GM23338 (cell line): ENCODE results near the gene JPH3. TPM values are rescaled to one million over a fixed set of nuclear protein-coding genes. Genes with fewer than 3 reads are reported as not detected.

ENCODE experiments used
- ATAC-seq: fragments of 200-7000 bp; cut with Tn5 transposase; 3 replicates; pipeline ENCODE4 v1.9.1; 2020
- DNase-seq: peaks from one replicate; pipeline ENCODE4 v3.0.0-alpha.2; 2015; ENCODE audit warnings: low spot score
- H2AFZ ChIP-seq: fragments of 200-600 bp; sonication (generic); 2 replicates; pipeline ENCODE4 v1.8.0; 2016; ENCODE audit warnings: antibody characterized with exemption, mild to moderate bottlenecking, moderate library complexity
- H3F3A ChIP-seq: fragments of 200-600 bp; sonication (generic); replicated peaks from 2 replicates; pipeline ENCODE4 v1.8.0; 2017; ENCODE audit warnings: antibody characterized with exemption, mixed run types, low read depth
- H3K27ac ChIP-seq: fragments of 200-600 bp; sonication (generic); 2 replicates; pipeline ENCODE4 v1.6.1; 2016; ENCODE audit warnings: low read depth
- H3K27me3 ChIP-seq: fragments of 200-600 bp; sonication (generic); 2 replicates; pipeline ENCODE4 v1.8.0; 2016; ENCODE audit warnings: mild to moderate bottlenecking, mixed run types, moderate library complexity; ENCODE audit not compliant: insufficient read depth
- H3K36me3 ChIP-seq: fragments of 200-600 bp; sonication (generic); 2 replicates; pipeline ENCODE4 v1.8.0; 2016; ENCODE audit warnings: mild to moderate bottlenecking; ENCODE audit not compliant: insufficient read depth
- H3K4me1 ChIP-seq: fragments of 200-600 bp; sonication (generic); 2 replicates; pipeline ENCODE4 v1.8.0; 2016; ENCODE audit warnings: mild to moderate bottlenecking, moderate library complexity; ENCODE audit not compliant: insufficient read depth
- H3K4me2 ChIP-seq: fragments of 200-600 bp; sonication (generic); 2 replicates; pipeline ENCODE4 v1.7.1; 2017; ENCODE audit warnings: mixed run types
- H3K4me3 ChIP-seq: fragments of 200-600 bp; sonication (generic); 2 replicates; pipeline ENCODE4 v1.6.1; 2016; ENCODE audit warnings: mixed run types
- H3K79me2 ChIP-seq: fragments of 200-600 bp; sonication (generic); replicated peaks from 2 replicates; pipeline ENCODE4 v1.8.0; 2017; ENCODE audit warnings: mild to moderate bottlenecking; ENCODE audit not compliant: insufficient read depth
- H3K9me2 ChIP-seq: fragments of 200-600 bp; sonication (generic); 2 replicates; pipeline ENCODE4 v1.8.0; 2017; ENCODE audit not compliant: insufficient read depth
- H4K20me1 ChIP-seq: fragments of 200-600 bp; sonication (generic); replicated peaks from 2 replicates; pipeline ENCODE4 v1.8.0; 2017; ENCODE audit warnings: mild to moderate bottlenecking; ENCODE audit not compliant: insufficient read depth
- H3K27ac Mint-ChIP-seq: 2 replicates; pipeline ENCODE4 v1.8.0; 2020; ENCODE audit warnings: inconsistent platforms, mild to moderate bottlenecking, moderate library complexity, mixed read lengths
- H3K27me3 Mint-ChIP-seq: 3 replicates; pipeline ENCODE4 v1.8.0; 2022; ENCODE audit warnings: low read depth, mild to moderate bottlenecking, moderate library complexity, mixed read lengths, inconsistent platforms; ENCODE audit not compliant: insufficient read depth, poor library complexity
- H3K36me3 Mint-ChIP-seq: 3 replicates; pipeline ENCODE4 v1.8.0; 2021; ENCODE audit warnings: low read depth, mild to moderate bottlenecking, inconsistent platforms, moderate library complexity, mixed read lengths
- H3K4me1 Mint-ChIP-seq: 3 replicates; pipeline ENCODE4 v1.8.0; 2020; ENCODE audit warnings: mild to moderate bottlenecking, inconsistent platforms, mixed read lengths
- H3K4me3 Mint-ChIP-seq: 3 replicates; pipeline ENCODE4 v1.8.0; 2021; ENCODE audit warnings: moderate library complexity, mild to moderate bottlenecking, inconsistent platforms, mixed read lengths
- H3K9me3 Mint-ChIP-seq: 3 replicates; pipeline ENCODE4 v1.8.0; 2020; ENCODE audit warnings: moderate library complexity, mild to moderate bottlenecking, inconsistent platforms, mixed read lengths
- CREB1 ChIP-seq: fragments of 250-450 bp; sonication (Bioruptor Pico); IDR thresholded peaks from 2 replicates; pipeline ENCODE4 v1.5.0; 2020; ENCODE audit warnings: low read depth, mild to moderate bottlenecking, moderate library complexity
- EZH2 ChIP-seq: fragments of 200-600 bp; sonication (generic); IDR thresholded peaks from one replicate; pipeline ENCODE4 v1.8.0; 2017; ENCODE audit warnings: antibody characterized with exemption, mild to moderate bottlenecking, low read depth; ENCODE audit not compliant: unreplicated experiment
- EZH2phosphoT487 ChIP-seq: fragments of 200-600 bp; sonication (generic); IDR thresholded peaks from one replicate; pipeline ENCODE4 v1.8.1; 2018; ENCODE audit warnings: antibody characterized with exemption; ENCODE audit not compliant: unreplicated experiment
- JUNB ChIP-seq: IDR thresholded peaks from one replicate; pipeline ENCODE4 v1.6.1; 2016; ENCODE audit warnings: antibody characterized with exemption; ENCODE audit not compliant: unreplicated experiment
- NANOG ChIP-seq: IDR thresholded peaks from 2 replicates; pipeline ENCODE4 v1.6.1; 2016; ENCODE audit warnings: antibody characterized with exemption, borderline replicate concordance
- POLR2AphosphoS5 ChIP-seq: IDR thresholded peaks from 2 replicates; pipeline ENCODE4 v1.6.1; 2016; ENCODE audit warnings: antibody characterized with exemption, low read depth
- STAT1 ChIP-seq: IDR thresholded peaks from one replicate; pipeline ENCODE4 v1.6.1; 2016; ENCODE audit warnings: antibody characterized with exemption; ENCODE audit not compliant: unreplicated experiment
- ZNF114 ChIP-seq: fragments of 250-450 bp; sonication (Bioruptor Pico); IDR thresholded peaks from 2 replicates; pipeline ENCODE4 v1.5.0; 2020; ENCODE audit warnings: mild to moderate bottlenecking, moderate library complexity
- ZNF331 ChIP-seq: fragments of 250-450 bp; sonication (Bioruptor Pico); IDR thresholded peaks from 2 replicates; pipeline ENCODE4 v1.5.0; 2020; ENCODE audit warnings: low read depth, mild to moderate bottlenecking, moderate library complexity
- polyA plus RNA-seq: library from polyadenylated mRNA; unstranded; fragments of >200 nt; fragmentation: Nextera tagmentation; extraction: Ambion mirVana; gene quantifications from 2 replicates; pipeline ENCODE4 v1.2.1, GENCODE V29; 2016
- total RNA-seq: library from RNA; depleted of rRNA; stranded (reverse); fragments of >200 nt; shearing (Covaris generic); gene quantifications from 2 replicates; pipeline ENCODE4 v1.2.3, GENCODE V29; 2014
- TF ChIP-seq, protein P1 (sequence below): IDR thresholded peaks from one replicate; pipeline ENCODE4 v1.6.1; 2018; ENCODE audit warnings: antibody characterized with exemption; ENCODE audit not compliant: unreplicated experiment
- TF ChIP-seq, protein P2 (sequence below): fragments of 250-450 bp; sonication (Bioruptor Pico); IDR thresholded peaks from 2 replicates; pipeline ENCODE4 v1.5.0; 2020; ENCODE audit warnings: mild to moderate bottlenecking, moderate library complexity
- TF ChIP-seq, protein P3 (sequence below): IDR thresholded peaks from 2 replicates; pipeline ENCODE4 v1.6.1; 2016; ENCODE audit warnings: antibody characterized with exemption
- TF ChIP-seq, protein P4 (sequence below), 2 experiments: fragments of 200-600 bp in 1 of 2; sonication (generic) in 1 of 2; conservative IDR thresholded peaks; 2 replicates each; pipeline versions ENCODE4 v1.5.1 to v1.6.1; 2016 to 2017; ENCODE audit warnings: antibody characterized with exemption in 2 of 2, low read depth in 2 of 2, mild to moderate bottlenecking in 2 of 2, moderate library complexity in 1 of 2

The JPH3 gene
- total and polyA plus RNA-seq, 2 experiments from 2014 or later: 8.4 to 38.3 TPM

DNA sequence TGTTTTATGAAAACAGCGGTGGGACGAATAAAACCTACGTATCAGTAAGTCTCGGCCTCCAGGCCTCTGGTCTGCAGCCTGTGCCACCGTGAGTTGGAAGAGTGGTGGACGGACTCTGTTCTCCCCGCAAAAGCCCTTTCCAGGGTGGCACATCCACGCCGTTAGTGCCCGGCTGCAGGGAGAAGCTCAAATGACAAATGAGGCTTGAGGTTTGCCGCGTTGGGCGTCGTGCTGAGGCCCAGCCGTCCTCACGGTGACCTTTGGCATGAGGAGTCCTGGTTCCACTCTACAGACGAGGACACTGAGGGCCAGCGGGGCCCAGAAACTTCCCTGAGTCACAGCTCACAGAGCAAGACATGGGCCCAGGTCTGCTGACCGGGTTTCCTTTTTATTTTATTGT lies 40.2 kb downstream of the JPH3 start:
- no peak for TF ChIP-seq NANOG
- no peak for TF ChIP-seq EZH2
- TF ChIP-seq ZNF114 (CRISPR knock-in tag): no peak
- no peak for TF ChIP-seq CREB1 (CRISPR knock-in tag)
- no peak for TF ChIP-seq ZNF331 (CRISPR knock-in tag)
- TF ChIP-seq JUNB: no peak
- no peak for TF ChIP-seq POLR2AphosphoS5
- no peak for TF ChIP-seq STAT1
- TF ChIP-seq, protein P1, sequence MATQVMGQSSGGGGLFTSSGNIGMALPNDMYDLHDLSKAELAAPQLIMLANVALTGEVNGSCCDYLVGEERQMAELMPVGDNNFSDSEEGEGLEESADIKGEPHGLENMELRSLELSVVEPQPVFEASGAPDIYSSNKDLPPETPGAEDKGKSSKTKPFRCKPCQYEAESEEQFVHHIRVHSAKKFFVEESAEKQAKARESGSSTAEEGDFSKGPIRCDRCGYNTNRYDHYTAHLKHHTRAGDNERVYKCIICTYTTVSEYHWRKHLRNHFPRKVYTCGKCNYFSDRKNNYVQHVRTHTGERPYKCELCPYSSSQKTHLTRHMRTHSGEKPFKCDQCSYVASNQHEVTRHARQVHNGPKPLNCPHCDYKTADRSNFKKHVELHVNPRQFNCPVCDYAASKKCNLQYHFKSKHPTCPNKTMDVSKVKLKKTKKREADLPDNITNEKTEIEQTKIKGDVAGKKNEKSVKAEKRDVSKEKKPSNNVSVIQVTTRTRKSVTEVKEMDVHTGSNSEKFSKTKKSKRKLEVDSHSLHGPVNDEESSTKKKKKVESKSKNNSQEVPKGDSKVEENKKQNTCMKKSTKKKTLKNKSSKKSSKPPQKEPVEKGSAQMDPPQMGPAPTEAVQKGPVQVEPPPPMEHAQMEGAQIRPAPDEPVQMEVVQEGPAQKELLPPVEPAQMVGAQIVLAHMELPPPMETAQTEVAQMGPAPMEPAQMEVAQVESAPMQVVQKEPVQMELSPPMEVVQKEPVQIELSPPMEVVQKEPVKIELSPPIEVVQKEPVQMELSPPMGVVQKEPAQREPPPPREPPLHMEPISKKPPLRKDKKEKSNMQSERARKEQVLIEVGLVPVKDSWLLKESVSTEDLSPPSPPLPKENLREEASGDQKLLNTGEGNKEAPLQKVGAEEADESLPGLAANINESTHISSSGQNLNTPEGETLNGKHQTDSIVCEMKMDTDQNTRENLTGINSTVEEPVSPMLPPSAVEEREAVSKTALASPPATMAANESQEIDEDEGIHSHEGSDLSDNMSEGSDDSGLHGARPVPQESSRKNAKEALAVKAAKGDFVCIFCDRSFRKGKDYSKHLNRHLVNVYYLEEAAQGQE: no peak
- TF ChIP-seq, protein P2, sequence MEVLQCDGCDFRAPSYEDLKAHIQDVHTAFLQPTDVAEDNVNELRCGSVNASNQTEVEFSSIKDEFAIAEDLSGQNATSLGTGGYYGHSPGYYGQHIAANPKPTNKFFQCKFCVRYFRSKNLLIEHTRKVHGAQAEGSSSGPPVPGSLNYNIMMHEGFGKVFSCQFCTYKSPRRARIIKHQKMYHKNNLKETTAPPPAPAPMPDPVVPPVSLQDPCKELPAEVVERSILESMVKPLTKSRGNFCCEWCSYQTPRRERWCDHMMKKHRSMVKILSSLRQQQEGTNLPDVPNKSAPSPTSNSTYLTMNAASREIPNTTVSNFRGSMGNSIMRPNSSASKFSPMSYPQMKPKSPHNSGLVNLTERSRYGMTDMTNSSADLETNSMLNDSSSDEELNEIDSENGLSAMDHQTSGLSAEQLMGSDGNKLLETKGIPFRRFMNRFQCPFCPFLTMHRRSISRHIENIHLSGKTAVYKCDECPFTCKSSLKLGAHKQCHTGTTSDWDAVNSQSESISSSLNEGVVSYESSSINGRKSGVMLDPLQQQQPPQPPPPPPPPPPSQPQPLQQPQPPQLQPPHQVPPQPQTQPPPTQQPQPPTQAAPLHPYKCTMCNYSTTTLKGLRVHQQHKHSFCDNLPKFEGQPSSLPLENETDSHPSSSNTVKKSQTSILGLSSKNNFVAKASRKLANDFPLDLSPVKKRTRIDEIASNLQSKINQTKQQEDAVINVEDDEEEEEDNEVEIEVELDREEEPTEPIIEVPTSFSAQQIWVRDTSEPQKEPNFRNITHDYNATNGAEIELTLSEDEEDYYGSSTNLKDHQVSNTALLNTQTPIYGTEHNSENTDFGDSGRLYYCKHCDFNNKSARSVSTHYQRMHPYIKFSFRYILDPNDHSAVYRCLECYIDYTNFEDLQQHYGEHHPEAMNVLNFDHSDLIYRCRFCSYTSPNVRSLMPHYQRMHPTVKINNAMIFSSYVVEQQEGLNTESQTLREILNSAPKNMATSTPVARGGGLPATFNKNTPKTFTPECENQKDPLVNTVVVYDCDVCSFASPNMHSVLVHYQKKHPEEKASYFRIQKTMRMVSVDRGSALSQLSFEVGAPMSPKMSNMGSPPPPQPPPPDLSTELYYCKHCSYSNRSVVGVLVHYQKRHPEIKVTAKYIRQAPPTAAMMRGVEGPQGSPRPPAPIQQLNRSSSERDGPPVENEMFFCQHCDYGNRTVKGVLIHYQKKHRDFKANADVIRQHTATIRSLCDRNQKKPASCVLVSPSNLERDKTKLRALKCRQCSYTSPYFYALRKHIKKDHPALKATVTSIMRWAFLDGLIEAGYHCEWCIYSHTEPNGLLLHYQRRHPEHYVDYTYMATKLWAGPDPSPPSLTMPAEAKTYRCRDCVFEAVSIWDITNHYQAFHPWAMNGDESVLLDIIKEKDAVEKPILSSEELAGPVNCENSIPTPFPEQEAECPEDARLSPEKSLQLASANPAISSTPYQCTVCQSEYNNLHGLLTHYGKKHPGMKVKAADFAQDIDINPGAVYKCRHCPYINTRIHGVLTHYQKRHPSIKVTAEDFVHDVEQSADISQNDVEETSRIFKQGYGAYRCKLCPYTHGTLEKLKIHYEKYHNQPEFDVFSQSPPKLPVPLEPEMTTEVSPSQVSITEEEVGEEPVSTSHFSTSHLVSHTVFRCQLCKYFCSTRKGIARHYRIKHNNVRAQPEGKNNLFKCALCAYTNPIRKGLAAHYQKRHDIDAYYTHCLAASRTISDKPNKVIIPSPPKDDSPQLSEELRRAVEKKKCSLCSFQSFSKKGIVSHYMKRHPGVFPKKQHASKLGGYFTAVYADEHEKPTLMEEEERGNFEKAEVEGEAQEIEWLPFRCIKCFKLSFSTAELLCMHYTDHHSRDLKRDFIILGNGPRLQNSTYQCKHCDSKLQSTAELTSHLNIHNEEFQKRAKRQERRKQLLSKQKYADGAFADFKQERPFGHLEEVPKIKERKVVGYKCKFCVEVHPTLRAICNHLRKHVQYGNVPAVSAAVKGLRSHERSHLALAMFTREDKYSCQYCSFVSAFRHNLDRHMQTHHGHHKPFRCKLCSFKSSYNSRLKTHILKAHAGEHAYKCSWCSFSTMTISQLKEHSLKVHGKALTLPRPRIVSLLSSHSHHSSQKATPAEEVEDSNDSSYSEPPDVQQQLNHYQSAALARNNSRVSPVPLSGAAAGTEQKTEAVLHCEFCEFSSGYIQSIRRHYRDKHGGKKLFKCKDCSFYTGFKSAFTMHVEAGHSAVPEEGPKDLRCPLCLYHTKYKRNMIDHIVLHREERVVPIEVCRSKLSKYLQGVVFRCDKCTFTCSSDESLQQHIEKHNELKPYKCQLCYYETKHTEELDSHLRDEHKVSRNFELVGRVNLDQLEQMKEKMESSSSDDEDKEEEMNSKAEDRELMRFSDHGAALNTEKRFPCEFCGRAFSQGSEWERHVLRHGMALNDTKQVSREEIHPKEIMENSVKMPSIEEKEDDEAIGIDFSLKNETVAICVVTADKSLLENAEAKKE (CRISPR knock-in tag): no peak
- TF ChIP-seq, protein P3, sequence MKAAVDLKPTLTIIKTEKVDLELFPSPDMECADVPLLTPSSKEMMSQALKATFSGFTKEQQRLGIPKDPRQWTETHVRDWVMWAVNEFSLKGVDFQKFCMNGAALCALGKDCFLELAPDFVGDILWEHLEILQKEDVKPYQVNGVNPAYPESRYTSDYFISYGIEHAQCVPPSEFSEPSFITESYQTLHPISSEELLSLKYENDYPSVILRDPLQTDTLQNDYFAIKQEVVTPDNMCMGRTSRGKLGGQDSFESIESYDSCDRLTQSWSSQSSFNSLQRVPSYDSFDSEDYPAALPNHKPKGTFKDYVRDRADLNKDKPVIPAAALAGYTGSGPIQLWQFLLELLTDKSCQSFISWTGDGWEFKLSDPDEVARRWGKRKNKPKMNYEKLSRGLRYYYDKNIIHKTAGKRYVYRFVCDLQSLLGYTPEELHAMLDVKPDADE: no peak
- TF ChIP-seq EZH2phosphoT487: no peak
- TF ChIP-seq, protein P4, sequence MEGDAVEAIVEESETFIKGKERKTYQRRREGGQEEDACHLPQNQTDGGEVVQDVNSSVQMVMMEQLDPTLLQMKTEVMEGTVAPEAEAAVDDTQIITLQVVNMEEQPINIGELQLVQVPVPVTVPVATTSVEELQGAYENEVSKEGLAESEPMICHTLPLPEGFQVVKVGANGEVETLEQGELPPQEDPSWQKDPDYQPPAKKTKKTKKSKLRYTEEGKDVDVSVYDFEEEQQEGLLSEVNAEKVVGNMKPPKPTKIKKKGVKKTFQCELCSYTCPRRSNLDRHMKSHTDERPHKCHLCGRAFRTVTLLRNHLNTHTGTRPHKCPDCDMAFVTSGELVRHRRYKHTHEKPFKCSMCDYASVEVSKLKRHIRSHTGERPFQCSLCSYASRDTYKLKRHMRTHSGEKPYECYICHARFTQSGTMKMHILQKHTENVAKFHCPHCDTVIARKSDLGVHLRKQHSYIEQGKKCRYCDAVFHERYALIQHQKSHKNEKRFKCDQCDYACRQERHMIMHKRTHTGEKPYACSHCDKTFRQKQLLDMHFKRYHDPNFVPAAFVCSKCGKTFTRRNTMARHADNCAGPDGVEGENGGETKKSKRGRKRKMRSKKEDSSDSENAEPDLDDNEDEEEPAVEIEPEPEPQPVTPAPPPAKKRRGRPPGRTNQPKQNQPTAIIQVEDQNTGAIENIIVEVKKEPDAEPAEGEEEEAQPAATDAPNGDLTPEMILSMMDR (conservative IDR thresholded peaks at IDR 0.05; ENCODE audit: low read depth in 2 of 2): no peak
- no peak overlapping the region for H3K27ac Mint-ChIP-seq

More for the DNA sequence above, 40.2 kb downstream of the JPH3 start:
- no peak overlapping the region for H3K4me3 Mint-ChIP-seq
- DNase-seq (no peak), ATAC-seq (no peak)
- no peaks in the 10 kb centered on the region for H3K4me1 Mint-ChIP-seq
- Histone ChIP-seq H3K9me2 (no peaks in the 10 kb centered on the region), H3K4me2 (no peak overlapping the region), H3K27ac (no peak overlapping the region), H3K27me3 (no peaks in the 10 kb centered on the region), H4K20me1 (no peaks in the 10 kb centered on the region; the same call in 1 of the 2 replicates), H3K79me2 (0 out of 2 replicates have a peak, but pooled peaks cover 7% of the 10 kb centered on the region), H3K4me3 (no peak overlapping the region), H3K36me3 (no peaks in the 10 kb centered on the region), H2AFZ (no peak overlapping the region), H3K4me1 (no peaks in the 10 kb centered on the region), H3F3A (no peaks in the 10 kb centered on the region)
- no peaks in the 10 kb centered on the region for H3K9me3 Mint-ChIP-seq
- peaks cover 19% of the 10 kb centered on the region for H3K36me3 Mint-ChIP-seq
- H3K27me3 Mint-ChIP-seq: peaks cover 12% of the 10 kb centered on the region
